Heart left ventricle (tissue), 13 donors: ENCODE data around the gene RSAD2.

Source experiments
- POLR2A ChIP-seq, 2 donors: fragments of 450-650 bp; IDR thresholded peaks; one replicate each; pipeline ENCODE4 v1.6.1; 2017; ENCODE audit warnings: antibody characterized with exemption in 2 of 2, mild to moderate bottlenecking in 2 of 2, moderate library complexity in 2 of 2
- TF ChIP-seq, protein P1 (sequence below), 12 donors: fragments of 200-600 bp; sonication (generic) in 4 of 12; IDR thresholded peaks; one replicate each; pipeline versions ENCODE4 v1.5.0 to v1.8.0; 2018 to 2022; ENCODE audit warnings: antibody characterized with exemption in 12 of 12, mild to moderate bottlenecking in 5 of 12
- donor health status: ischemic (EF 13 %, LVEDD 7.1; RV severe dilation, severe dysfunction).
- donor health status: DM: no; HTN: yes; CAD: no.
- donor health status: DM: no; HTN: no; CAD: no.
- donor health status: ischemic (EF 25% LVEDD 6.9; RV normal size, moderate dysfunction).
- donor health status: ischemic (EF 25% LVEDD 5.7; RV mildly dilated, moderate dysfunction).
- donor health status: ischemic (EF 35%, LVEDD 5.7; RV mildly dilated, moderate dysfunction).
- donor health status: nonischemic (EF 11% LVEDD 7.7; RV severe dilation, severe dysfunction).
- donor health status: DM: yes; HTN: yes; CAD: no.
- donor health status: PGD.
- donor health status: ischemic (EF 29% LVEDD 5.4; RV normal size, mild dysfunction).
- donor health status: nonischemic (EF 23%, LVEDD 6.1; RV moderate dilation, normal function).

DNA sequence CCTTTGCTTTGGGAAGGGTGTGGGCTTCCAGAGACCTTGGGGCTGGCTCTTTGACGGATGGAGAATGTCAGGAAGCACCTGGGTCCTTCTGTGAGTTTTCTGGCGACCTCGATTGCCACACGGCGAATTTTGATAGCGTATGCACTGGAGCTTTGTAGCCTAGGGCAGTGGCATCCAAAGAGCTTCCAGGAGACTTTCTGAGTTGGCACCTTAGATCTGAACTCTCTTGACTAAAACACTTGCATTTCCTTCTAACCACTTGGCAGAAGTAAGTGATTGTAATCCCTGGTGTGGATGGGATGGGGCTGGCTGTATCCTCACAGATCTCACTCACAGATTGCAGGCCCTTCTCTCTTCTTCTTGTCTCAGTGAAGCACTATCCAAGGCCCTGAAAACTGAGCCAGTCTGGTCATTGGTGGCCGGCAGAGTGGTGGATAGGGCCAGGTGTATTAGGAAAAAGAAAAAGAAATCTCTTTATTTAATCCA, 47.4 kb downstream of the RSAD2 start:
- TF ChIP-seq POLR2A (IDR thresholded peaks at IDR 0.05), result no peak
- TF ChIP-seq, protein P1, sequence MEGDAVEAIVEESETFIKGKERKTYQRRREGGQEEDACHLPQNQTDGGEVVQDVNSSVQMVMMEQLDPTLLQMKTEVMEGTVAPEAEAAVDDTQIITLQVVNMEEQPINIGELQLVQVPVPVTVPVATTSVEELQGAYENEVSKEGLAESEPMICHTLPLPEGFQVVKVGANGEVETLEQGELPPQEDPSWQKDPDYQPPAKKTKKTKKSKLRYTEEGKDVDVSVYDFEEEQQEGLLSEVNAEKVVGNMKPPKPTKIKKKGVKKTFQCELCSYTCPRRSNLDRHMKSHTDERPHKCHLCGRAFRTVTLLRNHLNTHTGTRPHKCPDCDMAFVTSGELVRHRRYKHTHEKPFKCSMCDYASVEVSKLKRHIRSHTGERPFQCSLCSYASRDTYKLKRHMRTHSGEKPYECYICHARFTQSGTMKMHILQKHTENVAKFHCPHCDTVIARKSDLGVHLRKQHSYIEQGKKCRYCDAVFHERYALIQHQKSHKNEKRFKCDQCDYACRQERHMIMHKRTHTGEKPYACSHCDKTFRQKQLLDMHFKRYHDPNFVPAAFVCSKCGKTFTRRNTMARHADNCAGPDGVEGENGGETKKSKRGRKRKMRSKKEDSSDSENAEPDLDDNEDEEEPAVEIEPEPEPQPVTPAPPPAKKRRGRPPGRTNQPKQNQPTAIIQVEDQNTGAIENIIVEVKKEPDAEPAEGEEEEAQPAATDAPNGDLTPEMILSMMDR (IDR thresholded peaks at IDR 0.05), result no peak
